ENCODE results near the gene PDZD2.

PDZD2 gene

GRCh38 chr5:31717561-31717960, 78.6 kb downstream of the PDZD2 start:
- Histone ChIP-seq H3K27ac (ENCODE audit: low read length) (no peak overlapping the region), H3K9ac (ENCODE audit: low read depth, low read length) (no peak overlapping the region), H4K20me1 (ENCODE audit: insufficient read depth, low read length) (no peaks in the 10 kb centered on the region), H2AFZ (ENCODE audit: low read depth, low read length) (no peak overlapping the region), H3K27me3 (ENCODE audit: insufficient read depth, low read length, poor library complexity) (no peaks in the 10 kb centered on the region), H3K79me2 (ENCODE audit: insufficient read depth, low read length) (no peaks in the 10 kb centered on the region), H3K4me1 (ENCODE audit: insufficient read depth, low read length) (no peaks in the 10 kb centered on the region), H3K4me3 (ENCODE audit: low read depth in 1 of 2, low read length in 2 of 2) (no peak overlapping the region), H3K4me2 (ENCODE audit: insufficient read depth, low read length) (no peak overlapping the region), H3K9me3 (ENCODE audit: insufficient read depth, low read length, severe bottlenecking) (no peaks in the 10 kb centered on the region), H3K36me3 (ENCODE audit: insufficient read depth, low read length) (no peaks in the 10 kb centered on the region)
- TF ChIP-seq EZH2 (IDR thresholded peaks at IDR 0.05; ENCODE audit: borderline replicate concordance, low read depth, low read length, severe bottlenecking) (no peak), CTCF (IDR thresholded peaks at IDR 0.05; ENCODE audit: borderline replicate concordance, extremely low read depth, low read length, poor library complexity, severe bottlenecking) (no peak)
- ATAC-seq (ENCODE audit: insufficient read depth, low read depth) (no peak), DNase-seq (no peak)

- TF ChIP-seq EZH2 (IDR thresholded peaks at IDR 0.05; ENCODE audit: borderline replicate concordance, low read depth, low read length, severe bottlenecking) (no peak), CTCF (IDR thresholded peaks at IDR 0.05; ENCODE audit: borderline replicate concordance, extremely low read depth, low read length, poor library complexity, severe bottlenecking) (no peak)
These were observed 81.1 kb downstream of the PDZD2 start for GRCh38 chr5:31720004-31720403.

GRCh38 chr5:31720811-31721345, 81.9 kb downstream of the PDZD2 start:
- Histone ChIP-seq H3K79me2 (ENCODE audit: insufficient read depth, low read length) (no peaks in the 10 kb centered on the region), H4K20me1 (ENCODE audit: insufficient read depth, low read length) (no peaks in the 10 kb centered on the region), H3K4me3 (ENCODE audit: low read depth in 1 of 2, low read length in 2 of 2) (no peak overlapping the region), H3K27ac (ENCODE audit: low read length) (no peak overlapping the region), H3K27me3 (ENCODE audit: insufficient read depth, low read length, poor library complexity) (no peaks in the 10 kb centered on the region), H3K4me2 (ENCODE audit: insufficient read depth, low read length) (no peak overlapping the region), H3K9ac (ENCODE audit: low read depth, low read length) (no peak overlapping the region), H3K9me3 (ENCODE audit: insufficient read depth, low read length, severe bottlenecking) (no peaks in the 10 kb centered on the region), H3K4me1 (ENCODE audit: insufficient read depth, low read length) (no peaks in the 10 kb centered on the region), H2AFZ (ENCODE audit: low read depth, low read length) (no peak overlapping the region), H3K36me3 (ENCODE audit: insufficient read depth, low read length) (no peaks in the 10 kb centered on the region)
- DNase-seq, result no peak
- ATAC-seq (ENCODE audit: insufficient read depth, low read depth), result no peak
- TF ChIP-seq EZH2 (IDR thresholded peaks at IDR 0.05; ENCODE audit: borderline replicate concordance, low read depth, low read length, severe bottlenecking) (no peak), CTCF (IDR thresholded peaks at IDR 0.05; ENCODE audit: borderline replicate concordance, extremely low read depth, low read length, poor library complexity, severe bottlenecking) (no peak)

More at GRCh38 chr5:31720004-31720403, 81.1 kb downstream of the PDZD2 start:
- Histone ChIP-seq H3K27ac (ENCODE audit: low read length) (no peak overlapping the region), H3K4me3 (ENCODE audit: low read depth in 1 of 2, low read length in 2 of 2) (no peak overlapping the region), H2AFZ (ENCODE audit: low read depth, low read length) (no peak overlapping the region), H3K4me2 (ENCODE audit: insufficient read depth, low read length) (no peak overlapping the region), H3K9me3 (ENCODE audit: insufficient read depth, low read length, severe bottlenecking) (no peaks in the 10 kb centered on the region), H3K27me3 (ENCODE audit: insufficient read depth, low read length, poor library complexity) (no peaks in the 10 kb centered on the region), H3K9ac (ENCODE audit: low read depth, low read length) (no peak overlapping the region), H3K36me3 (ENCODE audit: insufficient read depth, low read length) (no peaks in the 10 kb centered on the region), H3K79me2 (ENCODE audit: insufficient read depth, low read length) (no peaks in the 10 kb centered on the region), H3K4me1 (ENCODE audit: insufficient read depth, low read length) (no peaks in the 10 kb centered on the region), H4K20me1 (ENCODE audit: insufficient read depth, low read length) (no peaks in the 10 kb centered on the region)
- no peak for DNase-seq
- ATAC-seq (ENCODE audit: insufficient read depth, low read depth), result no peak

- ATAC-seq (ENCODE audit: insufficient read depth, low read depth), result no peak
- no peaks in the 10 kb centered on the region for H3K27me3 ChIP-seq (ENCODE audit: insufficient read depth, low read length, poor library complexity)
- no peak for TF ChIP-seq EZH2 (IDR thresholded peaks at IDR 0.05; ENCODE audit: borderline replicate concordance, low read depth, low read length, severe bottlenecking)
- TF ChIP-seq CTCF (IDR thresholded peaks at IDR 0.05; ENCODE audit: borderline replicate concordance, extremely low read depth, low read length, poor library complexity, severe bottlenecking), result no peak
These were observed 83.2 kb downstream of the PDZD2 start for GRCh38 chr5:31722111-31722510.

More at GRCh38 chr5:31722111-31722510, 83.2 kb downstream of the PDZD2 start:
- DNase-seq, result no peak
- no peaks in the 10 kb centered on the region for H3K4me1 ChIP-seq (ENCODE audit: insufficient read depth, low read length)
- no peak overlapping the region for H3K27ac ChIP-seq (ENCODE audit: low read length)
- H3K4me2 ChIP-seq (ENCODE audit: insufficient read depth, low read length), result no peak overlapping the region
- no peaks in the 10 kb centered on the region for H3K36me3 ChIP-seq (ENCODE audit: insufficient read depth, low read length)
- H2AFZ ChIP-seq (ENCODE audit: low read depth, low read length), result no peak overlapping the region
- H3K79me2 ChIP-seq (ENCODE audit: insufficient read depth, low read length), result no peaks in the 10 kb centered on the region
- H3K9ac ChIP-seq (ENCODE audit: low read depth, low read length), result no peak overlapping the region
- H3K4me3 ChIP-seq (ENCODE audit: low read depth in 1 of 2, low read length in 2 of 2), result no peak overlapping the region
- H3K9me3 ChIP-seq (ENCODE audit: insufficient read depth, low read length, severe bottlenecking), result no peaks in the 10 kb centered on the region
- no peaks in the 10 kb centered on the region for H4K20me1 ChIP-seq (ENCODE audit: insufficient read depth, low read length)
